Peyer's patch (tissue), 4 donors: ENCODE measurements around the gene DISC1. TPM values are rescaled to one million over a fixed set of nuclear protein-coding genes. Genes with fewer than 3 reads are reported as not detected.

Experiments used
- DNase-seq, 3 donors: peaks; one replicate each; pipeline ENCODE4 v3.0.0-alpha.2; 2017 to 2019
- H3K27ac ChIP-seq, 4 donors: fragments of 200-600 bp; sonication (generic); one replicate each; pipeline ENCODE4 v1.5.1; 2016 to 2019
- H3K27me3 ChIP-seq, 2 donors: fragments of 200-600 bp; sonication (generic); one replicate each; pipeline ENCODE4 v1.5.1; 2019
- H3K36me3 ChIP-seq, 3 donors: fragments of 200-600 bp; sonication (generic); one replicate each; pipeline ENCODE4 v1.5.1; 2016 to 2019
- H3K4me1 ChIP-seq, 4 donors: fragments of 200-600 bp; sonication (generic); one replicate each; pipeline ENCODE4 v1.5.1; 2016 to 2019
- H3K4me3 ChIP-seq, 4 donors: fragments of 200-600 bp; sonication (generic); 1 replicate in 3 of 4; 2 replicates in 1 of 4; pipeline ENCODE4 v1.5.1; 2016 to 2019; ENCODE audit warnings: mild to moderate bottlenecking in 1 of 4
- H3K9me3 ChIP-seq, 4 donors: fragments of 200-600 bp; sonication (generic); one replicate each; pipeline ENCODE4 v1.5.1; 2016 to 2019; ENCODE audit warnings: mild to moderate bottlenecking in 1 of 4
- CTCF ChIP-seq, 6 experiments: fragments of 450-650 bp in 4 of 6; fragments of 200-600 bp in 2 of 6; sonication (generic) in 1 of 6; IDR thresholded peaks; one replicate each; pipeline ENCODE4 v1.5.1; 2017 to 2019; ENCODE audit warnings: antibody characterized with exemption in 6 of 6, mild to moderate bottlenecking in 3 of 6, moderate library complexity in 1 of 6
- POLR2A ChIP-seq, 2 donors: fragments of 450-650 bp; IDR thresholded peaks; one replicate each; pipeline ENCODE4 v1.5.1; 2017; ENCODE audit warnings: antibody characterized with exemption in 2 of 2, mild to moderate bottlenecking in 2 of 2, moderate library complexity in 2 of 2
- total RNA-seq, 4 donors: library from RNA; depleted of rRNA; stranded (reverse); fragments of >200 nt; gene quantifications; one replicate each; pipeline ENCODE4 v1.1.0, GENCODE V29; 2016

The DISC1 gene
- total RNA-seq, 4 donors from 2014 or later = 2.3 to 39.6 (median 5.6) TPM

- no peak overlapping the region for H3K4me3 ChIP-seq
- no peak for DNase-seq
Observed at GRCh38 chr1:231836227-231836893, 209.8 kb downstream of the DISC1 start.

GRCh38 chr1:231838521-231838920 lies 211.9 kb downstream of the DISC1 start:
- TF ChIP-seq CTCF (IDR thresholded peaks at IDR 0.05) (no peak), POLR2A (IDR thresholded peaks at IDR 0.05) (no peak)
- H3K4me3 ChIP-seq = no peak overlapping the region
- no peaks in the 10 kb centered on the region for H3K27me3 ChIP-seq
- peaks cover 0 to 4% (median 0%) of the 10 kb centered on the region in 4 donors for H3K4me1 ChIP-seq
- H3K27ac ChIP-seq = no peak overlapping the region
- no peak for DNase-seq
- no peaks in the 10 kb centered on the region for H3K9me3 ChIP-seq
- H3K36me3 ChIP-seq = no peaks in the 10 kb centered on the region

More at GRCh38 chr1:231836227-231836893, 209.8 kb downstream of the DISC1 start:
- Histone ChIP-seq H3K36me3 (no peaks in the 10 kb centered on the region), H3K27ac (no peak overlapping the region), H3K9me3 (no peaks in the 10 kb centered on the region), H3K4me1 (peaks cover 0 to 4% (median 0%) of the 10 kb centered on the region in 4 donors), H3K27me3 (no peaks in the 10 kb centered on the region)
- no peak for TF ChIP-seq CTCF (IDR thresholded peaks at IDR 0.05)
- no peak for TF ChIP-seq POLR2A (IDR thresholded peaks at IDR 0.05)

GRCh38 chr1:231839999-231840398 lies 213.4 kb downstream of the DISC1 start:
- TF ChIP-seq CTCF (IDR thresholded peaks at IDR 0.05) = no peak
- no peak for TF ChIP-seq POLR2A (IDR thresholded peaks at IDR 0.05)
- H3K27ac ChIP-seq = no peak overlapping the region
- H3K36me3 ChIP-seq = no peaks in the 10 kb centered on the region
- H3K4me1 ChIP-seq = peaks cover 0 to 4% (median 0%) of the 10 kb centered on the region in 4 donors
- H3K9me3 ChIP-seq = no peaks in the 10 kb centered on the region
- DNase-seq = no peak
- H3K27me3 ChIP-seq = no peaks in the 10 kb centered on the region
- no peak overlapping the region for H3K4me3 ChIP-seq

GRCh38 chr1:231841616-231842344 lies 215.2 kb downstream of the DISC1 start:
- H3K4me1 ChIP-seq = no peaks in the 10 kb centered on the region
- no peak for DNase-seq
- no peaks in the 10 kb centered on the region for H3K9me3 ChIP-seq

GRCh38 chr1:231842441-231842840 lies 215.9 kb downstream of the DISC1 start:
- no peaks in the 10 kb centered on the region for H3K4me1 ChIP-seq
- H3K9me3 ChIP-seq = no peaks in the 10 kb centered on the region
- TF ChIP-seq CTCF (IDR thresholded peaks at IDR 0.05) = no peak
- TF ChIP-seq POLR2A (IDR thresholded peaks at IDR 0.05) = no peak
- no peak overlapping the region for H3K27ac ChIP-seq
- no peak for DNase-seq
- no peaks in the 10 kb centered on the region for H3K27me3 ChIP-seq
- H3K36me3 ChIP-seq = no peaks in the 10 kb centered on the region
- no peak overlapping the region for H3K4me3 ChIP-seq

More at GRCh38 chr1:231841616-231842344, 215.2 kb downstream of the DISC1 start:
- Histone ChIP-seq H3K36me3 (no peaks in the 10 kb centered on the region), H3K27me3 (no peaks in the 10 kb centered on the region), H3K27ac (no peak overlapping the region), H3K4me3 (no peak overlapping the region)
- no peak for TF ChIP-seq CTCF (IDR thresholded peaks at IDR 0.05)
- no peak for TF ChIP-seq POLR2A (IDR thresholded peaks at IDR 0.05)
